Stimulated activated CD4-positive, alpha-beta T cell treated with anti-CD3 and anti-CD28 coated beads, Interleukin-2, amount 100 ng/mL, for 24 hours (primary cell): Measurements from ENCODE around the gene PTPN18.

ENCODE experiments used
- DNase-seq, 2 donors: peaks; one replicate each; pipeline ENCODE4 v3.0.0-alpha.2; 2020

PTPN18 gene

GRCh38 chr2:130339885-130340745 is 15.7 kb upstream of the PTPN18 start:
- DNase-seq = no peak

GRCh38 chr2:130341562-130342019 is 14.3 kb upstream of the PTPN18 start:
- peak in 1 of 2 donors; percentile 43 for DNase-seq

- peak; percentile 80 to 87 for DNase-seq
Observed at GRCh38 chr2:130342020-130342532, 13.8 kb upstream of the PTPN18 start.

GRCh38 chr2:130342533-130343275 is 13.2 kb upstream of the PTPN18 start, which contains the start of gene IMP4:
TSS of gene IMP4 (plus strand) at chr2:130342897. CDS start at chr2:130342933, 36 bp downstream.
- peak; percentile 89 to 95 for DNase-seq

GRCh38 chr2:130344578-130344977 is 11.3 kb upstream of the PTPN18 start:
- no peak for DNase-seq

- no peak for DNase-seq
Observed at GRCh38 chr2:130345091-130345490, 10.8 kb upstream of the PTPN18 start.

- no peak for DNase-seq
Observed at GRCh38 chr2:130345611-130346010, 10.2 kb upstream of the PTPN18 start.

GRCh38 chr2:130346041-130346740 is 9.7 kb upstream of the PTPN18 start:
- no peak for DNase-seq

GRCh38 chr2:130346741-130347066 is 9.2 kb upstream of the PTPN18 start:
- no peak for DNase-seq

- DNase-seq = no peak
Observed at GRCh38 chr2:130347220-130347925, 8.5 kb upstream of the PTPN18 start.

- no peak for DNase-seq
Observed at GRCh38 chr2:130349174-130349573, 6.7 kb upstream of the PTPN18 start.

GRCh38 chr2:130351711-130352110 is 4.1 kb upstream of the PTPN18 start:
- DNase-seq = no peak

GRCh38 chr2:130352237-130352636 is 3.6 kb upstream of the PTPN18 start:
- no peak for DNase-seq

- no peak for DNase-seq
Observed at GRCh38 chr2:130353291-130354138, 2.3 kb upstream of the PTPN18 start.

GRCh38 chr2:130354139-130354428 is 1.8 kb upstream of the PTPN18 start:
- no peak for DNase-seq

- DNase-seq = no peak
Observed at GRCh38 chr2:130355172-130355577, 681 bp upstream of the PTPN18 start.

GRCh38 chr2:130357864-130358263 is 2.0 kb downstream of the PTPN18 start:
- no peak for DNase-seq

GRCh38 chr2:130358420-130359350 is 2.8 kb downstream of the PTPN18 start:
- DNase-seq = no peak

GRCh38 chr2:130359466-130359865 is 3.6 kb downstream of the PTPN18 start:
- no peak for DNase-seq

GRCh38 chr2:130363479-130363878 is 7.6 kb downstream of the PTPN18 start:
- DNase-seq = no peak

GRCh38 chr2:130365075-130365474 is 9.2 kb downstream of the PTPN18 start:
- no peak for DNase-seq
